Neural cell (in vitro differentiated cells): ENCODE data around the gene RNLS.

Experiments used
- CTCF ChIP-seq: fragments of 450-650 bp; IDR thresholded peaks from 2 replicates; pipeline ENCODE4 v1.5.1; 2014; ENCODE audit warnings: antibody characterized with exemption, mild to moderate bottlenecking, moderate library complexity; ENCODE audit not compliant: poor library complexity, severe bottlenecking
- EP300 ChIP-seq: fragments of 450-650 bp; conservative IDR thresholded peaks from 2 replicates; pipeline ENCODE4 v1.6.1; 2014; ENCODE audit warnings: antibody characterized with exemption, mild to moderate bottlenecking, moderate library complexity; ENCODE audit not compliant: poor library complexity, severe bottlenecking
- MXI1 ChIP-seq: fragments of 450-650 bp; conservative IDR thresholded peaks from 2 replicates; pipeline ENCODE4 v1.6.1; 2014; ENCODE audit warnings: antibody characterized with exemption, mild to moderate bottlenecking; ENCODE audit not compliant: poor library complexity, severe bottlenecking
- POLR2AphosphoS5 ChIP-seq: IDR thresholded peaks from 2 replicates; pipeline ENCODE4 v1.6.1; 2012
- RAD21 ChIP-seq: fragments of 450-650 bp; conservative IDR thresholded peaks from 2 replicates; pipeline ENCODE4 v1.6.1; 2014; ENCODE audit warnings: antibody characterized with exemption, mild to moderate bottlenecking, moderate library complexity
- REST ChIP-seq: IDR thresholded peaks from 2 replicates; pipeline ENCODE4 v1.6.1; 2012; ENCODE audit warnings: borderline replicate concordance
- SMC3 ChIP-seq: fragments of 450-650 bp; conservative IDR thresholded peaks from 2 replicates; pipeline ENCODE4 v1.6.1; 2014; ENCODE audit warnings: antibody characterized with exemption, mild to moderate bottlenecking, moderate library complexity; ENCODE audit not compliant: poor library complexity

GRCh38 chr10:88256013-88256680, 327.0 kb downstream of the RNLS start:
- no peak for TF ChIP-seq CTCF
- TF ChIP-seq POLR2AphosphoS5 = no peak
- no peak for TF ChIP-seq REST
- no peak for TF ChIP-seq RAD21
- TF ChIP-seq EP300 = no peak
- TF ChIP-seq SMC3 = no peak
- TF ChIP-seq MXI1 = no peak
